Kasumi-1 (cell line): ENCODE data around the gene SSBP2.

Experiments used
- DNase-seq, 2 experiments: peaks; one replicate each; lab custom pipeline; 2025; lab: John Stamatoyannopoulos, UW

Gene SSBP2

DNA sequence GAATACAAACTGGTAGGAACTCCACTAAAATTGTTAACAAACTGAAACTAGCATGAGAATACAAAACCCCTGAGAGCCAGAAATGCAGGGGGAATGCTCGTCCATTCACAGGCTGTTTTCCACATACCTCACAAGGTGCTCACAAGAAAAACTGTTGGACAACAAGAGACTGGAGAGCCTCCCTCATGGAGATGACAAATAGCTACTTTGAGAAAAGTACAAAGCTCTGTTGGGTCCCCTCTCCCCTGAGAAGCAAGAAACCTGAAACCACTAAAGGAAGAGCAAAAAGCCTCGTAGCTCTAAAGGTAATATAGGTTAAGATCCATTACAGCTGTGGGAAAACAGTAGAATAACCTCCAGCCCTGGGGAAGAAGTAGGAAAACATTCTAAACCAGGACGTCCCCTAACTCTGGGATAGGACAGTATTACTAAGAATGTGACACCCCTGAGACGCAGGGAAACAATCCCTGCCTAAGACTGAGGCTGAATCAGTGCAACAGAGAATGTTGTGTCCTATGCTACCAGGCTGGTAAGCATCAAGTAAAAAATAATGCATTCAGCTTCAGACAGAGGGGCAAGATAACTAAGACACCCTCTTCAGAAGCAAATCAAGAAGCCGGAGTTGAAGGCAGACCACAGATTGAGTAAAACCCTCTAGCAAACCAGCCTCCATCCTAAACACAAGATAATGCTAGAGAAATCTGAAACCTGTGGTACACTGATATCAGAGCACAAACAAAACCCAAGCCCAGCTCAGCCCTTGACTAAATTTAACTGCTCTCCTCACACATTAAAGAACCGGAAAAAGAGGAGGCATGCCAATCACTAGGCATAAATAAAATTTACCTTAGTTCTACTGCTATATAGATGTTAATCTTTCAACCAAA lies 160.2 kb downstream of the SSBP2 start:
- DNase-seq, result no peak

DNA sequence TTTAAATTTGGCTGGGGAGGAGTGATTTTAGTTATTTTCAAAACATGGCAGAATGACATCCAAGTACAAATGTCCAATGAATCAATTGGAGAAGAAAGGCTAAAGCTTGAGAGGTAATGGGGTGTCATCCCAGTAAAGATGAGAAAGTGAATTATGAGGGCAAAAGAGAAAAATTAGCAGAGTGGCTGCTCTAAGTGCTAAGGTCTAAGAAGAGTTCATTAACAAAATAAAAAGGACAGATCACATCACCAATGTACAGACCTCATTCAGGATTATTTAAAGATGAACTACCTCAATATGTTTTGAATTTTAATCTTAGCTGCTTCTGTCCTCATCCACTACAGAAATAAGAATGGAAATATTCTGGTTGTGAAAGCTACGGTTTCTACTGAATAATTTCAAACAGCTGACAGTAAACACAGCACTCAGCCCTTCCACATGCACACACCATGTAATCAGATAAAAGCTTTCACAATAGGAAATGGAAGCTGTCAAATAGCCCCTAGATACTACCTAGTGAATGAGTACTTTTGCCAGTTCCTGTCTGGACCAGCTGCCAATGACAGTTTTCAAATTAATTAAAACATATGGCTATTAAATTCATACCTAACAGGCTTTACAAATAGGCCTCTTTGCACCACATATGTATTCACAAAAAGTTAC lies 171.5 kb downstream of the SSBP2 start:
- no peak for DNase-seq

- DNase-seq, result no peak
Observed at GRCh38 chr5:81577091-81577490, 173.8 kb downstream of the SSBP2 start.

- DNase-seq, result no peak
Observed at GRCh38 chr5:81575924-81576323, 175.0 kb downstream of the SSBP2 start.

DNA sequence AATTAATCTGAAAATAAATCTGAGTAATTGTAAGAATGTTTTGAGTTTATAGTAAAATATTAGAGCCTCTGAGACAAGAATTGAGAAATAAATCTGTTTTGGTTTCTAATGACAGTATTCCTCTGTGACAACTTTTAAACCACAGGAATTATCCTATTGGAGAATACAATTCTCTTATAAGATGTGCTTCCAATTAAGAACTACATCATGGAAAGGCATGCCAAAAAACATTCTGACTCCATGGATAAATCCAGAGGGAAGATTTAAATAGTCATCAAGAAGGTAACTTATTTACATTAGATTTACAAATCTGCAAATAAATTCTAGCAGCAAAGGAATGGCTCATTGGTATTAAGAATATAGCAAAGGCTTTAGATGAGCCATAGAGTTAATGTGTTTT lies 178.7 kb downstream of the SSBP2 start:
- no peak for DNase-seq

- DNase-seq, result no peak
Observed at GRCh38 chr5:81558188-81558587, 192.7 kb downstream of the SSBP2 start.

DNA sequence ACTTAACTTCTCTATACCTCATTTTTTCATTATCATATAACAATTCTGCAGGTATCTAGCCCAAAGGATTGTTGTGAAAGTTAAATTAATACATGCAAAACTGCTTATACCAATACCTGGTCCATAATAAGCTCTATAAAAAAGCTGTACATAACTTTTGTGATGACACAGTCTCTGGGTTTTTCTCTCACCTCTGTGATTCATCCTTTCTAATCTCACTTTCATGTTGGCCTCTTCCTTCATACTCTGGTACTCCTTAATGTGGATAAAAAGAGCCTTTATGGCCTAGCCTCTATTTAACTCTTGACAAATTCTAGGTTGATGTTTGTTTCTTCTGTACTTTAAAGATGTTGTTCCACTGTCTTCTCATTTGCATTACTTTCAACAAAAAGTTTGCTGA lies 194.1 kb downstream of the SSBP2 start:
- no peak for DNase-seq

DNA sequence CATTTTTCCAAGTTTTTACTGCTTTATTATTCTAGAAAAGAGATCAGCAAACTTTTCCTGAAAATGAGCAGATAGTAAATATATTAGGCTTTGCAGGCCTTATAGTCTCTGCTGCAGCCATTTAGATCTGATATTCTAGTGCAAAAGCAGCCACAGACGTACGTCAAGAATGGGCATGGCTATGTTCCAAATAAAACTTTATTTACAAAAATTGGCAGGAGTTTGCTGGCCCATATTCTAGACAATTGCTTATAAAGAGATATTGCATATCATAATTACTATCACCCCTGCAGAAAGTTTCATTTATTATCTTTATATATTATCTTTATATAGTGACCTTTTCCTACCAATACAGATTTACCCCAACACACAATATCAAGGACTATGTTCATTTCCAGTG lies 195.0 kb downstream of the SSBP2 start:
- DNase-seq, result no peak

DNA sequence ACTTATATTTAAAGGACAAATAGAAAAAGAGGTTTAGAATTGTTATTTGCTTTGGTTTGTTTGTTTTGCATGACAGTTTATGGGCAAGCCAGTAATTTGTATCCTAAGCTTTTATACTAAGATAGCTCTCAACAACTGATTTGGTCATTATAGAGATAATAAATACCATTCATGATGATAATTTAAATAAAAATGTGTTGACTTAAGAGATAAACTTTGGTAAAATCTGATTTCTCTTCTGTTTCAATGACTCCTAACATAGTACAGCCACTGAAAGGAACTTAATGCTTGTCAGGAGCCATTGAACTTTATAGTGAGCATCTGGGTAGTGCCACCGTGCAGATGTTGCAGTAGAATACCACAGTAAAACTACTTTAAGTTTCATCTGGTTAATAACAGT lies 196.2 kb downstream of the SSBP2 start:
- DNase-seq, result no peak

DNA sequence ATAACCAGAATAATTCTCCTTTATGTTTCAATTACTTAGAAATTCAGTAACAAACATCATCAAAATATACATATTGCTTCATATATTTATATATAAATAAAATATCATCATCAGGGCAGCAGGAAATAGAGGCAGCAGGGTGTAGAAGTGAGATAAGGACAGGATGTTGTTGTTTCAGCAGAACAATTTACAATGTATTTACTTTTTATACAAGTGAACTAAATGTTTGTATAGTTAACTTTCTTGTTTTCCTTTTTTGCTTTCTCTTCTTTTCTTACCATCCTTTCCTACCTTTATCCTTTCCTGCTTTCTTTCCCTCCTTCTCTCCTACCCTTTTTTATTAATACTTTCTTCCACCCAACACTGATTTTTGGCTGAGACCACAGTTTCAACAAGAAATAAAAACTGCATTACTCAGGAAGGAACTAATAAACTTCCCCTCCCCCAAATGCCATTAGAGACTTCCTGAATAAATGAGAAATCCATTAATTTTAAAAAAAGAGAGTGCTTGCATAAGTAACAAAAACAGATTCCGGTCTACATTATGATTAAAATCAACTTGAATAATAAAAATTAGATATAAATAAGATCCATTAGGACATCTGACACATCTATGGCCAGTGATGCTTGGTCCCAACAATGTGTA lies 197.2 kb downstream of the SSBP2 start:
- DNase-seq, result no peak

- DNase-seq, result no peak
Observed at GRCh38 chr5:81552852-81553566, 197.9 kb downstream of the SSBP2 start.

- no peak for DNase-seq
Observed at GRCh38 chr5:81549123-81549522, 201.8 kb downstream of the SSBP2 start.

DNA sequence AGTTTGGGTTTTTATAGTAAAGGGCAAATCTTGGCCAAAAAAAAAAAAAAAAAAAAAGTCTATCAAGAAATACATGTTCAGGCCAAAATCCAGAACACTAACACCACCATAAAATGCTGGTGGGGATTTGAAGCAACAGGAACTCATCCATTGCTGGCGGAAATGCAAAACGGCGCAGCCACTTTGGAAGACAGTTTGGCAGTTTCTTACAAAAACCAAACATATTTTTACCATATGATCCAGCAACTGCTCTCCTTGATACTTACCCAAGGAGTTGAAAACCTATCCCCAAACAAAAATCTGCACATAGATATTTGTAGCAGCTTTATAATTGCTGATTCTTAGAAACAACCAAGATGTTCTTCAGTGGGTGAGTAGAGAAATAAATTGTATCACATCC lies 203.9 kb downstream of the SSBP2 start:
- no peak for DNase-seq

GRCh38 chr5:81545911-81546310 lies 205.0 kb downstream of the SSBP2 start:
- no peak for DNase-seq

GRCh38 chr5:81544351-81545018 lies 206.4 kb downstream of the SSBP2 start:
- no peak for DNase-seq

DNA sequence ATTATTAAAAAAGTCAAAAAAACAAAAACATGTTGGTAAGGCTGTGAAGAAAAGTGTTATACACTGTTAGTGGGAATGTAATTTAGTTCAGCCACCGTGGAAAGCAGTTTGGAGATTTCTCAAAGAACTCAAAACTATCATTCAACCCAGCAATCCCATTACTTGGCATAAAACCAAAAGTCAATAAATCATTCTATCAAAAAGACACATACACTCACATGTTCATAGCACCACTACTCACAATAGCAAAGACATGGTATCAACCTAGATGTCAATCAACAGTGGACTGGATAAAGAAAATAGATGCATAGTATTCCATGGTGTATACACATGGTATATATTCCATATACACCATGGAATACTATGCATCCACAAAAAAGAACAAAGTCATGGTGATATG lies 208.7 kb downstream of the SSBP2 start:
- DNase-seq, result no peak

DNA sequence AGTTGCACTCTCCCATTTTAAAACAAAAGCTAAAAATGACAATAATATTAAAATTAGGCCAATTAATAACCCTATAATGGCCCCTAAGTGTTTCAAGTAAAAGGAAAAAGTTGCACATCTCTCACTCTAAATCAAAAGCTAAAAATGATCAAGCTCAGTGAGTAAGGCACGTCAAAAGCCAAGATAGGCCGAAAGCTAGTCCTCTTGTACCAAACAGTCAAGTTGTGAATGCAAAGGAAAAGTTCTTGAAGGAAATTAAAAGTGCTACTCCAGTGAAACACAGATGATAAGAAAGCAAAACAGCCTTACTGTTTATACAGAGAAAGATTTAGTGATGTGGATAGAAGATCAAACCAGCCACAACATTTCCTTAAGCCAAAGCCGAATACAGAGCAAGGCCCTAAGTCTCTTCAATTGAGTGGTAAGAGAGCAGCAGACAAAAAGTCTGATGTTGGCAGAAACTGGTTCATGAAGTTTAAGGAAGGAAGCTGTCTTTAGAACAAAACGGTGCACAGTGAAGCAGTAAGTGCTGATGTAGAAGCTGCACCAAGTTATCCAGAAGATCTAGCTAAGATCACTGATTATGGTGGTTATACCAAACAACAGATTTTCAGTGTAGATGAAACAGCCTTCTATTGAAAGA lies 212.9 kb downstream of the SSBP2 start:
- no peak for DNase-seq

- no peak for DNase-seq
Observed at GRCh38 chr5:81534441-81534840, 216.5 kb downstream of the SSBP2 start.

DNA sequence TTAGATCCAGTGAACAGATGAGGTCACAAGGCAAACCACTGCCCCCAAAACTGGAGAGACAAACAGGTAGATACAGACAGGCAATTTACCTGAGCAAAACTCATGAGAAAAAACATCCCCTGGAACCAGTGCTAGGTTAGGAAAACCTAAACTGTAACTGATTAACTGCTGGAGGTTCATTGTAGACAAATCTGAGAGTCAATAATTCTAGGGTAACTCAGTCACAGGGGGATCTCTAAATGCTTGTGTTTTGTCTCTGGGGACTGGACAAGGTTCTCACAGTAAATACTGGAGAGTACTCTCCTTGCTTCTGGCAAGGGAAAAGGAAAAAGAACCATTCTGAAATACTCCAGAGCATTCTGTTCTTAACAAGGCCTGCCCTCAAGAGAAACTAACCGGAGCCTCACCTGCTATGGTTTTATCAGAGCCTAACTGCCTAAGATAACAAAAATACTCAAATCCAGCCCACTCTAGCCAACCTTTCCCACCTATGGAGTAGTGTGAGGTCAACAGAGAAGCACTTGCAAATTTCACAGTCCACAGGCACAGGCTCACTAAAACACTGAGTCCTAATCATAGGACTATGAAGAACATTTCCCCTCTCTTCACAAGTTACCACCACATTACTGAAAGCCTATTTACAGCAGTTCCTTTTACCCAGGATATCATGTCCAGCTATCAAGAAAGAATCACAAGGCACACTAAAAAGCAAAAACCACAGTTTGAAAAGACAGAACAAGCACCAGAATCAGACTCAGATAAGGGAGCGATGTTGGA lies 217.1 kb downstream of the SSBP2 start:
- no peak for DNase-seq

DNA sequence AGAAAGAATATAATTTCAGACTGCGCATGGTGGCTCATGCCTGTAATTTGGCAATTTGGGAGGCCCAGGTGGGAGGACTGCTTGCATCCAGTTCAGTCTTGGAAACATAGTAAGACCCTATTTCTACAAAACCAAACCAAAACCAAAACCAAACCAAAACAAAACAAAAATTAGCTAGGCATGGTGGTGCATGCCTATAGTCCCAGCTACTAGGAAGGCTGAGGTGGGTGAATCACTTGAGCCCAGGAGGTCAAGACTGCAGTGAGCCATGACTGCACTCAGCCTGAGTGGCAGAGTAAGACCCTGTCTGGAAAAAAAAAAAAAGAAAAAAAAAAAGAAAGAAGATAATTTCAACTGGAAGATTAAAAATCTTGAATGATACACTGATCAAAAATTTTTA lies 220.0 kb downstream of the SSBP2 start:
- DNase-seq, result no peak

- DNase-seq, result no peak
Observed at GRCh38 chr5:81525690-81526089, 225.2 kb downstream of the SSBP2 start.
